ENCODE measurements around the gene LRRC37A3.
A peak's percentile ranks its signal among the peaks of the same experiment; 100 is the strongest.
"Not testable (repeated sequence)": the region's sequence is repeated elsewhere in the genome, so short reads cannot be mapped to it uniquely, and the experiment has no call there.

The LRRC37A3 gene

GRCh38 chr17:64834060-64834459 lies 85.2 kb downstream of the LRRC37A3 start:
- DNase-seq (ENCODE audit: low read depth), result not testable (repeated sequence)

DNA sequence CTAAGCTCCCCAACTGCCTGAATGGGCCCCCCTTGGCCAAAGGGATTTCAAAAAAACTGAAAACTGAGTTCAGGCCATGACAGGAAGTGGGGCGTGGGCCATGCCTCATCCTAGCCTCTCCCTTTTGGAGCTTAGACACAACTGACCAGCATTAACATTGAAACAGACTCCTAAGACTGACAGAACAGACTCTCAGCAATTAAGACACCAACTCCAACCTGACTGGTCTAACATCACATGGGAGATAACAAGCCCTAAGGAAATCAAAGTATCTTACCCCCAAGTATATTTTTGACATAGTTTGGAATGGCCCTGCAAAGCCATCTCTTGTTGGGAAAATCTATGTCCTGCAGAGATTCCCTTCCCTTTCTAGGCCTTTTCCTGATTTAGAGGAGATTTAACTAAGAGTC lies 88.6 kb downstream of the LRRC37A3 start:
- not testable (repeated sequence) for DNase-seq (ENCODE audit: low read depth)

- not testable (repeated sequence) for DNase-seq (ENCODE audit: low read depth)
These were observed 89.3 kb downstream of the LRRC37A3 start for GRCh38 chr17:64829824-64830630.

DNA sequence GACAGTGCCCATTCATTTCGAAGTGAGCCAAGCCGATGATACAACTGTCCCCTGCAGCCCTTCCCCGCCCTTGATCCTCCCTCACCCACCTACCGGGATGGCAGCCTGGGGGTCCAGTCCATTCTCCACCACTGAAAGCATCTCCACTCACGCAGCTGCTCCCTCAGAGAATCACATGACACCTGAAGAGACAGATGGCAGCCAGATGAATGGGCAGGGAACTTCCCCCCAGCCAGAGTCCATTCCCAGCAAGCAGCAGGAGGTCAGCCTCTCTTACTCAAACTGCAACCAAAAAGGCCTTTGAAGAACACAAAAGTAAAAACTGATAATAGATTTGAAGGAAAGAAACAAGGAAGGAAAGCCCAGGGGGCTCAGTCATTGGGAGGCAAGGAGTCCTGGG lies 90.2 kb downstream of the LRRC37A3 start:
- DNase-seq (ENCODE audit: low read depth), result not testable (repeated sequence)

DNA sequence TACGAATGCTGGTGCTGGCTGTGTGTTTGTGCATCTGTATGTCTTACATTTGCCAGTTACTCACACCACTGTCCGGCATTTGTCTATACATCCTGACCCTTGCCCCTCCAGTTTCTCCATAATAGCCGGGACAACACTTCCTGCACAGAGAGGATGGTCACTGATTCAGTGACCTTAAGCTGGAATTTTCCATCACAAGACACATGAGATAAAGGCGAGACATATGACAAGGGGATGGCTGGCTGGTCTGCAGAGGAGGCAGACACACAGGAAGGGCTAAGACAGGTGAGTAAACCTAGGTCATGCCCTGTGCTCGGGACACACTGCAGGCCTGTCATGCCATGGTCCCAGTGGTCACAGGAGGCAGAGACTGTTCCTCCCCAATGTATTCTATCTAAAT lies 100.4 kb downstream of the LRRC37A3 start:
- not testable (repeated sequence) for DNase-seq (ENCODE audit: low read depth)

- not testable (repeated sequence) for DNase-seq (ENCODE audit: low read depth)
These were observed 103.5 kb downstream of the LRRC37A3 start for GRCh38 chr17:64815833-64816198.

GRCh38 chr17:64814993-64815832 lies 104.1 kb downstream of the LRRC37A3 start:
- DNase-seq (ENCODE audit: low read depth), result not testable (repeated sequence)

DNA sequence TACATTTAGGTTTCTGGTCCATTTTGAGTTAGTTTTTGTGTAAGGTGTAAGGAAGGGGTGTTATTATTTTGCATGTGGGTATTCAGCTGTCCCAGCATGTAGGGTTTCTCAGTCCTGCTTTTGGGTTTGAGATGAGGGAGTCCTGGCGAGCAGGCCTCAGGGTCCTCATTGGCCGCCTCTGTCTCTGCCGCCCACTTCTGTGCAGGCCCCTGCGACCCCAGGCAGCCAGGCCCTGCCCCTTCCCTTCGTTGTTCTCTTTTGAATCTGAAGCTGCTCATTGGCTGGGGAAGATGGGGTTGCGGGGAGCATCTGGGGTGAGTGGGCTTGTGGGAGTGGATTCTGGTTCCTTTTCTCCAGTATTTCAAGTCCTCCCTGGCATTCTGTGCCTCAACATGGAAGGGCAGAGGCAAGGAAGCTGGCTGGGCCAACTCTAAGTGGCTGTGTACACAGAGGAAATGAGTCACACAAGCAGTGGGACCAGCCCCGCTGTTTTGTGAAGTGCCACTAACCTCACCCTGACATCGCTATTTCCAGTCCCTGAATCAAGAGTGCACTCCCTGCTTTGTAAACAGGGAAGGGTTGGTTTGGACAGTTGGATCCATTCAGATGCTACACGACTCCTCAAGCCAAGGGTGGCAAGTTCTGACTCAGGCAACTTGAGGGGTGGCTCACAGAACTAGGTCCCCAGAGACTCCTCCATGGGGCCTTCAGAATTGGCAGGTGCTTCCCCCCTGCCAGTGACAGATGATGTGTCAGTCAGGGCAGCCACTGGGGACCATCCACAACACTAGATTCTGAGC lies 110.9 kb downstream of the LRRC37A3 start:
- DNase-seq (ENCODE audit: low read depth), result peak; percentile 24
